Measurements from ENCODE around the gene TSGA10.
"Not testable (repeated sequence)": the region's sequence is repeated elsewhere in the genome, so short reads cannot be mapped to it uniquely, and the experiment has no call there.

TSGA10 gene, protein sequence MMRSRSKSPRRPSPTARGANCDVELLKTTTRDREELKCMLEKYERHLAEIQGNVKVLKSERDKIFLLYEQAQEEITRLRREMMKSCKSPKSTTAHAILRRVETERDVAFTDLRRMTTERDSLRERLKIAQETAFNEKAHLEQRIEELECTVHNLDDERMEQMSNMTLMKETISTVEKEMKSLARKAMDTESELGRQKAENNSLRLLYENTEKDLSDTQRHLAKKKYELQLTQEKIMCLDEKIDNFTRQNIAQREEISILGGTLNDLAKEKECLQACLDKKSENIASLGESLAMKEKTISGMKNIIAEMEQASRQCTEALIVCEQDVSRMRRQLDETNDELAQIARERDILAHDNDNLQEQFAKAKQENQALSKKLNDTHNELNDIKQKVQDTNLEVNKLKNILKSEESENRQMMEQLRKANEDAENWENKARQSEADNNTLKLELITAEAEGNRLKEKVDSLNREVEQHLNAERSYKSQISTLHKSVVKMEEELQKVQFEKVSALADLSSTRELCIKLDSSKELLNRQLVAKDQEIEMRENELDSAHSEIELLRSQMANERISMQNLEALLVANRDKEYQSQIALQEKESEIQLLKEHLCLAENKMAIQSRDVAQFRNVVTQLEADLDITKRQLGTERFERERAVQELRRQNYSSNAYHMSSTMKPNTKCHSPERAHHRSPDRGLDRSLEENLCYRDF

DNA sequence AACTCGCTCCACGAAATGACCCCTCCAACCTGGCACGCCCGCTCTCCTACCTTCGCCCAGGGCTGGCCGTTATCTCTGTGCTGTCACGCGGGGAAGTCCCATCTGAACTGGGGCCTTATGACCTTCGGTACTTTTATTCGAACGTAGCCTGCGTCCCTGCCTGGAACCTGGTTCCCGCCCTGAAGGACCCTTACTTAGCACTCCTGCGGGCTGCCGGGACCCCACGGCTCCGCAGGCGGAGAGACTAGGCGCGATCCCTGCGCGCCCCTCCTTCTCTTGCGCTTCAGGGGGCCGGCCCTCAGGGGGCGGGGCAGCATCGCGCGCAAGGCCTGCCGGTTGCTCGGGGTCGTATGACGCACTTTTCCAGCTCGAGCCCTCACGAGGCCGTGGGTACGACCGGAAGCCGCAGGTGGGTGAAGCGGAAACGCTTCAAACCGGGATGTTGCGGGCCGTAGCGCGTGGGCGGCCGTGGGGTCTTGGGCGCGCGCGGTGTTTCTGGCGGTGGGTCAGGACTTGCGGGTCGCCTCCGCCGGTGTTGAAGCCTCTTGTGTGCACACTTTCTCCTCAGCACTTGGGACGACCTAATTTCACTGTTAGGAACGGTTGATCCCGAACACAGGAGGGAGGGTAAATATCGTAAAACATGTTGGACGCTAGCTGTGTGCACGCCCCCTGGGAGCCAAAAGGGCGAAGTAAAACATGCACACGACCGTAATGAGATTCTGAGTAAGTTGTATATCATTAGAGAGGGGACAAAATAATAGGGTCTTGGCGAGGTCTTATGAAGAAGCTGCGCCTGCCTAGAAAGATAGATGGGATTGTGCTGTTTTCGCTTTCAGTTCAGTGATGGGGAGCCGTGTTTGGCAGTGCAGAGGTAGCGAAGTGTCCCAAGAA, at the start of gene TSGA10, which contains the start of gene LIPT1:
TSS of gene TSGA10 (minus strand) at position 300 of the 894 bp plus-strand sequence. CDS start 45,503 bp downstream, outside the sequence.
TSS of gene LIPT1 (plus strand) at position 325 of the 894 bp plus-strand sequence. CDS start 6,991 bp downstream, outside the sequence.
- DNase-seq (ENCODE audit: low read depth): peak; percentile 89

DNA sequence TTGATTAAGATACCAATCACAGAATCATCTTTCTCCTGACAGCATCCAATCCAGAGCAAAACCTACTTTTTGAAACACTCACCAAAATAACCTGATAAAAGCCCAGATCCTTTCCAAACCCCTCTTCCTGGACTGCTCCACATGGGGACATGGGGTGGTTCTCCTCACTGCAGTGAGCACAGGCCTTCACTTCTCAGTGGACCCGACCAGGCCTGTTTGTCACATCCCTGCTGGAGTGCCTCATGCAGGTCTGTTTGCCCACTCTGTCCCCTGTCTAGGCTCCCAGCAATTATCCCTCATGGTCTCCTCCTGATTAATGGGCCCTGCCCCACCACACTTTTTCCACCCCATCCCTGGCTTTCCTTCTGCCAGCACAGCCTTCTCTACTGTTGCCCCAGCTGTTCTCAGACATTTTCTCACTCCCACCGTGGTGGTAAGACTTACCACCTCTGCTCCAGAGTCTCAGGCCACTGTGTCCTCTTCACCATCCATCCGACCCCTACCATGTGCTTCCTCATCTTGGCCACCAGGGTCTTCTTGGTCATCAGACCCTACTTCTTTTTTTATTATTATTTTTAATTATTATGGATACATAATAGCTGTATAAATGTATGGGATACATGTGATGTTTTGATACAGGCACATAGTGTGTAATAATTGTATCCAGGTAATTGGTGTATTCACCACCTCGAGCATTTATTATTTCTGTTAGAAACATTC, 47.4 kb upstream of the TSGA10 start:
- DNase-seq (ENCODE audit: low read depth): no peak

DNA sequence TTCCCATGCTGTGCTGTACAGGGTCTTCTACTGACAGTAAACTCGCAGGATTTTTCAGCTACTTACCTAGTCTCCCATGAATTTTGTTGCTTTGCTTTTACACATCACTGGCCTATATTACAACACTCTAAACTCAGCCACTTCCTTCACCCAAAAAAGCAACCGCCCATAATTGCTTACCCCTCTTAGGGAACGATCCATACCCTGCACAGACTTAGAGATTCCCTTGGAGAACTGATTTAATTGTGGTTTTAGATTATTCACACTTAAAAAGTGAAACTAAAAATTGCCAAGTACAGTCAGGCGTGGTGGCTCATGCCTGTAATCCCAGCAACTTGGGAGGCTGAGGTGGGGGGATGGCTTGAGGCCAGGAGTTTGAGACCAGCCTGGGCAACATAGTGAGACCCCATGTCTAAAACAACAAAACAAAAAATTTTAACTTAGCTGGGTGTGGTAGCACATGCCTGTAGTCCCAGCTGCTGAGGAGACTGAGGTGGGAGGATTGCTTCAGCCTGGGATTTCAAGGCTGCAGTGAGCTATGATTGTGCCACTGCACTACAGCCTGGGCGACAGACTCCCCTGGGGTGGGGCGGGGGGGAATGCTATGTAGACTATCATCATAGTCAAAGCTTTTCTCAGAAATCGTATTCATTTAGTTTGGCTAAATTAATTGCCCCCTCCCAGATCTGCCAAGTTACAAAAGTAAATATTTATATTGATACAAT, 45.5 kb upstream of the TSGA10 start:
- DNase-seq (ENCODE audit: low read depth): no peak

DNA sequence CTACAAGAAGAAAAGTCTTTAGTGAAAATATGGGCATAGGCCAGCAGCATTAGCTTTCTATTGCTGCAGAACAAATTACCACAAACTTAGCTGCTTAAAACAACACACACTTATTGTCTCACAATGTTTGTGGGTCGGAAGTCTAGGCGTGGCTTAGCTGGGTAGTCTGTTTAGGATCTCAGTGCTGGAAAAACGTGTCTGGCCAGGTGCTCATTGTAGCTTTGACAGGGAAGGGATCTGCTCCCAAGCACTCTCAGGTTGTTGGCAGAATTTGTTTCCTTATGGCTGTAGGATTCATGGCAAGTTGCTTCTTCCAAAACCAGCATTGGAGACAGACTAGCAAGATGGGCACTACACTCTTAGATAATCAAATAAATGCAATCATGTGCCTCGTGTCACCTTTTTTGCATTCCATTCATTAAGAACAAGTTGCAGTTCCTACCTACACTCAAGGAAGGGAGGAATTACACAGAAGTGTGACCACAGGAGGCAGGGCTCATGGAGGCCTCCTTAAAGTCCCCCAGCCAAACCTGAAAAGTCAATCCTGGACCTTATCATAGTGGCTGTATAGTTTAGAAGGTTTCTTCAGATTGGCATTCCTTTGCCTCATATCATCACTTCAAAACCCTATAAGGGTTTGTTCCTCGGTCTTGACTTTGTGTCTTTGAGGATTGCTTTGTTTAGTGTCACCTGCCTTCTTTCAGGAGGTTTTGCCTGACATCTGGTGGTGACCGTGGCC, 43.5 kb upstream of the TSGA10 start:
- no peak for DNase-seq (ENCODE audit: low read depth)

DNA sequence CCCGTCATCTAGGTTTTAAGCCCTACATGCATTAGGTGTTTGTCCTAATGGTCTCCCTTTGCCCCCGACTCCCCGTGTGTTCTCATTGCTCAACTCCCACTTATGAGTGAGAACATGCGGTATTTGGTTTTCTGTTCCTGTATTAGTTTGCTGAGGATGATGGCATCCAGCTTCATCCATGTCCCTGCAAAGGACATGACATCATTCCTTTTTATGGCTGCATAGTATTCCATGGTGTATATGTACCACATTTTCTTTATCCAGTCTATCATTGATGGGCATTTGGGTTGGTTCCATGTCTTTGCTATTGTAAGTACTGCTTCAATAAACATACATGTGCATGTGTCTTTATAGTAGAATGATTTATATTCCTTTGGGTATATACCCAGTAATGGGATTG, 37.6 kb upstream of the TSGA10 start:
- not testable (repeated sequence) for DNase-seq (ENCODE audit: low read depth)

DNA sequence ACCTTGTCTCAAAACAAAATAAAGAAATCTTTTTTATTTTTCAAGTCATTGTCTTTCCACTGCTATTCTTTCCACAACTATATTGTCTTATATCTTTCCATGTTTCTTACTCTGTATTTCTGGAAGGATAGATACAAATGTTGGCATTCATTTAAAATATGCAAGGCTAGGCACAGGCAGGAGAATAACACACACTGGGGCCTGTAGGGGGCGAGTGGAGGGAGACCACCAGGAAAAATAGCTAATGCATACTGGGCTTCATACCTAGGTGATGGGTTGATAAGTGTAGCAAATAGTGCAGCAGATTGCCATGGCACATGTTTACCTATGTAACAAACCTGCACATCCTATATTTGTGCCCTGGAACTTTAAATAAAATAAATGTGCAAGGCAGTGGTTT, 35.8 kb upstream of the TSGA10 start:
- no peak for DNase-seq (ENCODE audit: low read depth)

DNA sequence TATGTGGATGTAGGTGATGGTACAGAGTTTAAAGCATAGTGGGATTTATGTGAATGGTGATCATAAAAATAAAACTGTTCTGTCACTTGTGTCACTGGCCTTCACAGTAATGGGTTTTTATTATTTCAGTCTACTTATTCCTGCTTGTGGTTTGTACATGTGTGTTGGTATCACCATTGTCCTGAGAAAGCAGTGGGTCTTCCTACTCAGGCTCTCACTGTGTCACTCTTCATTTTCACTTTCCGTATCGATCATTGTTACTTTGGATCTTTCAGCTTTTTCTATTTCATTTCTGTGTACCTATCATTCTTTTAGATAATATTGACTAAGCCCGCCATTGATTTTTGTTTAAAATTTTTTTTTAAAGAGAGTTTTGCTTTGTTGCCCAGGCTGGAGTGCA, 33.6 kb upstream of the TSGA10 start:
- DNase-seq (ENCODE audit: low read depth): no peak

DNA sequence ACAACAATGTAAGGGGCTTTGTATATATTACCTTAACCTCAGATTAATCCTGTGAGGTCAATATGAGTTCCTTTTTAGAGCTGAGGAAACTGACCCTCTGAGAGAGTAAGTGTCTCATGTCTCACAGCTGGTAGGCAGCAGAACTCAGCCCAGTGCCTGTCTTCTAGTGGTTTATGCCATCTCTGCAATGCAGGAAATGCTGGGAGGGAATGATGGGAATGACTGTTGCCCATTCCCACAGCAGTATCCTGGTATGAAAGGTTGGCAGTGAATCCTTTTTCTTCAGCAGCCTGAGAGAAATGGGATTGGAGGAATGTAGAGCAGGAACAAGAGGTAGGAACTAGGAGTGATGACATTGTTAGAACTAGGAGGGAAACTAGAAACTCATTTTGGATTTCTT, 32.3 kb upstream of the TSGA10 start:
- no peak for DNase-seq (ENCODE audit: low read depth)

DNA sequence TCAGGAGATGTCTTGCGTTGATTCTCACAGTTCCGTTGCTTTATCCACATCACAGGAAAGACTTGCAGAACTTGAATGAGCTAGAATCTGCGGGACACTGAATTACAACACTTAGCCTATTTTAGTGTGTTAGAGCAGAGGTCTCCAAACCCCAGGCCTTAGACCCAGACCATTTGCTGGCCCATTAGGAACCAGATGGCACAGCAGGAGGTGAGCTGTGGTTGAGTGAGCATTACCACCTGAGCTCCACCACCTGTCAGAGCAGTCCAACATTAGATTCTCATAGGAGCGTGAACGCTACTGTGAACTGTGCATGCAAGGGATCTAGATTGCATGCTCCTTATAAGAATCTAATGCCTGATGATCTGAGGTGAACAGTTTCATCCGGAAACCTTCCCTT, 30.1 kb upstream of the TSGA10 start:
- DNase-seq (ENCODE audit: low read depth): no peak

DNA sequence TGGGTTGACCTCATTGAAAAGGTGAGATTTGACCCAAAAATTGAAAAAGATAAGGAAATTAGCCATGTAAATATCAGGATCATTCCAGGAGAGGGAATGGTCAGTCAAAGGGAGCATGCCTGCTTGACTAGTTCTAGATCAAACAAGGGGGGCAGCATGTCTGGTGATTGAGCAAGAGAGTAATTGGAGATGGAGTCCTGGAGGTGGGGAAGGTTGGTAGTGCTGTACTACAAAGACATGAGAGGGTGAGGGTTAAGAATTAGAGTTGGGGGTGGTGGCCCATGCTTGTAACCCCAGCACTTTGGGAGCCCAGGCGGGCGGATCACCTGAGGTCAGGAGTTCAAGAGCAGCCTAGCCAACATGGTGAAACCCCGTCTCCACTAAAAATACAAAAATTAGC, 28.3 kb upstream of the TSGA10 start:
- no peak for DNase-seq (ENCODE audit: low read depth)

DNA sequence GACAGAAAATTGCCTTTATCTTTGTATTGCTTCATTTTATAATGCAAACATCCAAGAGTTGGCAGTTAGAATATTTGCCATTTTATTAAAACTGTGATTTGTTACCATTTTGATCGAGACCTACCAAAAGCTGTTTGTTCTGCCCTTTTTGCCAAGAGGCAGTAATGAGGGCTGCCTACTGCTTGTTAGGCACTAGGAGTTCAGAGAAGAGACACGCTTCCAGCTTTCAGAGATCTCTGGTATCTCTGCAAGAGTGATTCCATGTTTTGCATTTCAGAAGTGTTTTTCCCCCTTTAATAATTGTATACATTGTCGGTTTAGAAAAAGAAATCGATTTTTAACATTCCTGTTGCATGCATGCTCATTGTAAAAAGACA, 26.9 kb upstream of the TSGA10 start:
- DNase-seq (ENCODE audit: low read depth): no peak

DNA sequence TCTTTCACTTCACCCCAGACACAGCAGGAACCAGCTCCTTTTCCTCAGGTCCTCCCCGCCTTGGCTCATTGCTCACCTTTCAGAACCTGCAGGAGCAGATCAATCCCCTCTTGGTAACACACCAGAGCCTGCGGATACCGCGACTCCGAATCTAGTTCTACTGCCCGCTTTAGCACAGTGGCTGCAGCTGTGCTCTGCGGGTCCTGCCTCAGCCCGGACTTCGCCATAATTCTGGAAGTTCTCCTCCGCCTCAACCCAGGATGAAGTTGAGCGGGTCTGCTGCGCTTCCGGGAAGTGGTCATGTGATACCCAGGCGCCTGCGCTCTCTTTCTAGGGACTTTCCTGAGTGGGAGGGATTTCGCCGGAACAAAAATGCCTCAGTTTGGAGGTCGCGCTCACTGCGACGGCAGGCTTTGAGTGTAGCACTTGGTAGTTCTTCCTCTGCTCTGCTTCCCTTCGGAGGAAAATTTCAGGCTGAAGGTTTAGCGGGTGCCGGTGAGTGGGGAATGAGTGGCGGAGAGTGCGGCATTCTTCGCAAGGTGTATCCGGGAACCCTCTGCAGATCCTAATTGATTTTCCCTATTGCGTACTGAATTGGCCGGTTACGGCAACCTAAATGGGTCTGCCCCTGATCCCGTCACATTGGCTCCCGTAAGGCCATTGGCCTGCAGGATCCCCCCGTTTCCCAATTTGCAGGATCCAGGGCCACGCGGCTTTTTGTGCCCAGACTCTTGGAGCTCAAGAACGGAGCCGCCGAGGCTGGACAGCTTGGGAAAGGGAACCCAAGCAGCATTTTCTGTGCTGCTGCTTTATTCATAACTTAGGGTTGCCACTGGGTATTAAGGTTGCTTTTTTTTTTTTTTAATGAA, 26.2 kb upstream of the TSGA10 start, which contains the start of the genes MITD1 and MRPL30:
TSS of gene MITD1 (minus strand) at position 304 of the 869 bp plus-strand sequence. CDS start at position 227, 77 bp downstream.
TSS of gene MRPL30 (plus strand) at position 430 of the 869 bp plus-strand sequence. CDS start 5,020 bp downstream, outside the sequence.
- DNase-seq (ENCODE audit: low read depth): peak; percentile 85

DNA sequence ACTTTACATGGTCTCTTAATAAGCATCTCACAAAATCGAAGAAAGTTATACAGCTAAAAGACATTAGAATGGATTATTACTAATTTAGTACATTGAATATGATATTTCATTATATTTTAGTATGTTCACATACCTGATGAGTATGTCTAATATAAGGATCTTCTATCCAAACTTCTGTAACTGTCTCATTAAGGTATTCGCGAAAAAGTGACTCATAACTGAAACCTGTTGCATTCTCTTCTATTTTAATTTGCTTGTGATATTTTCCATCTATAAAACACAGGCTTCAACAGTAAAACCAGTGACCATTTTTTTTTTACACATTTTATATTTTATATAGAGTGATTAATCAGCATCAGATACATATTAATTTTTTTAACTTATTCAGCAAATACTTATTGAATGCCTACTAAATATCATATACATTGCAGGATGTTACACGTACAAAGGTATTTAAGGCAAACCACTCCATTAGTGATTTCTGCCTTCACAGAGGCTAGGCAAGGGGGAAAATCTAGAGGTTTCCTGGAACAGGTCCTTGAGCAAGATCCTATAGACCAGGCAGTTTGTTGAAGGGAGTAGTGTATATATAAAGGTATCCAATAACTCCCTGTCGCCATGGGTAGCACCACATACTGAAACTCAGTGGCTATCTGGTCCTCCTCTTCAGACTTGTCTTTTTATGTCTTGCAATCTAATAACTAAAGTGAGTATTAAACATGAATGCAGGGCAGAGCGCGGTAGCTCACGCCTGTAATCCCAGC, 16.8 kb upstream of the TSGA10 start:
- no peak for DNase-seq (ENCODE audit: low read depth)

DNA sequence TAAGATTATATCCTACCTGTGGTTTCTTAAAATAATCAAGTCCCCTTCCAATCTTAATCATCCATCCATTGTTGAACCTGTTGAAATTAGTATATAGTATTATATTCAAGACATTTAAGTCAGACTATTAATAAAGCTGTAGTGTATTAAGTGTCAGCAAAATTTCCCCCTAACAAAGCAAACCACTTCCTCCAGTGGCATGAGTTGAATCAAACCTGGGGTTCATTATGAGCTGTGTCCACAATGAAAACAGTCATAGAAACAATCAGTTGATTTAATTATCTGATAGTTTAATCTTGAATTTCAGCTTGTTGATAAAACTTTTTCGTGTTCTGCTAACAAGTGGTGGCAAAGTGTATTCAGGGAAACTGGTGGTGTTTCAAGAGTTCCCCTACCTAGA, 14.8 kb upstream of the TSGA10 start:
- no peak for DNase-seq (ENCODE audit: low read depth)

DNA sequence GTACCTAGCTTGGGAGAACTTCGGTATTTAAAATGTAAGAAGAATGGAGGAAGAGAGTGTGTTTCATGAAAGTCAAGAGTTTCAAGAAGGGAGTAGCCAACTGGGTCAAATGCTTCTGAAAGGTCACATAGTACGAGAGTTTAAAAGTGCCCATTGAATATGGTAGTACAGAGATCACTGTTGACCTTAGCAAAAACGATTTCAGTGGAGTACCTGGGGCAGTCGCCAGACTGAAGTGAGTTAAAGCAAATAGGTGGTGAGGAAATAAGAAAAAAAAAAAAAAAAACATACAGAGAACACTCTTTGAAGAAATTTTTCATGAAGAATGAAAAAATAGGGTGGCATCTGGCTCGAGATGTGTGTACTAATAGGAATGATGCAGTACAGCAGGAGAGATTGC, 11.5 kb upstream of the TSGA10 start:
- DNase-seq (ENCODE audit: low read depth): no peak

DNA sequence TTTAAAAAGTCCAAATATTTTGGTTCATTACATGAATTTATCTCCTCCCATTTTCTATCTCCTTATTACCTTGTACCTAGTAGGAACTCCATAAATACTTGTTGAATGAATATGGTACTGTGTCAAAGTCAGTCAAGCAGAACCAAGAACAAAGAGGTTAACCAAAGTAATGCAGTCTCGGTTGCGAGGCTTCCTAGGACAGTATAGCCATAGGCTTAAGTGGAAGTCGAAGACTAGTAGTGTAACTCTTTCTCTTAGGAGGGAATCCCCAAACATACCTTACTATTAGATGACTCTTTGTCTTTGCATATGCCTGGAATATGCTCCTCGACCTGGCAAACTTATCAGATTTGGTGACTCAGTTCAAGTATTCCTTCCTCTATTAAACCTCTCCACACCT, 4.9 kb upstream of the TSGA10 start:
- DNase-seq (ENCODE audit: low read depth): no peak

DNA sequence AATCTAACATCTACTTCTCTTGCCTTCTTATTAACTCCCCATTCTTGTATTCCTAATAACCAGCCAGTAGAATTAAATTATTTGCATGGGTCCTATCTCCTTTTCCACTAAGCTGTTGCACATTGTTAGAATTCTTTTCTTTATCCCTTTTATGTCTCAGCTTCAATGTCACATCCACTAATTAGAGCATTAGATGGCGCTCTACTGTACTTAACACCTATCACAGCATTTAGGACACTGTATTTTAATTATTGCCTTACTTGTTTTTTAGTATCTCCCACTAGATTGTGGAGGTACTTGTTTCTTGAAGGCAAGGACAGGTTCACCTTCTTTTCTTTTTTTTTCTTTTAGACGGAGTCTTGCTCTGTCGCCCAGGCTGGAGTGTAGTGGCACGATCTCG, 3.9 kb upstream of the TSGA10 start:
- no peak for DNase-seq (ENCODE audit: low read depth)

DNA sequence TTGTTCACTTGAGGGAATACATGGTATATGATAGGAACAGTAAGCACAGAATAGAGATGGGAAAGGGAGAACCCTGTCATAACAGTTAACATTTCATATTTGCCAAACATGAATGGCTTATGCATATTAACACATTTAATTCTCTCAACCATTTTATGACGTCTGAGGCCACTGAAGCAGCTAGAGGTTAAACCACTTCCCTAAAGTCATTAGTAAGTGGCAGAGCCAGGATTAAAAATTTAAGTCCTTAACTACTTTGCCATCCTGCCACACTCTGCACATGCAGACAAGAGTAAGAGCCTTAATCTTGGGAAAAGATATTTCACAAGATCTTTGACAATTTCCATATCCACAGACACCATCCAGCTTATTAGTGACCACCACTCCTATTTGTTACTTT, 2.1 kb upstream of the TSGA10 start:
- DNase-seq (ENCODE audit: low read depth): no peak

All from activated T-cell treated with anti-CD3 and anti-CD28 coated beads for 24 hours (primary cell).